Measurements from ENCODE around the gene PWWP2B.
"Not testable (repeated sequence)": the region's sequence is repeated elsewhere in the genome, so short reads cannot be mapped to it uniquely, and the experiment has no call there.

The PWWP2B gene

DNA sequence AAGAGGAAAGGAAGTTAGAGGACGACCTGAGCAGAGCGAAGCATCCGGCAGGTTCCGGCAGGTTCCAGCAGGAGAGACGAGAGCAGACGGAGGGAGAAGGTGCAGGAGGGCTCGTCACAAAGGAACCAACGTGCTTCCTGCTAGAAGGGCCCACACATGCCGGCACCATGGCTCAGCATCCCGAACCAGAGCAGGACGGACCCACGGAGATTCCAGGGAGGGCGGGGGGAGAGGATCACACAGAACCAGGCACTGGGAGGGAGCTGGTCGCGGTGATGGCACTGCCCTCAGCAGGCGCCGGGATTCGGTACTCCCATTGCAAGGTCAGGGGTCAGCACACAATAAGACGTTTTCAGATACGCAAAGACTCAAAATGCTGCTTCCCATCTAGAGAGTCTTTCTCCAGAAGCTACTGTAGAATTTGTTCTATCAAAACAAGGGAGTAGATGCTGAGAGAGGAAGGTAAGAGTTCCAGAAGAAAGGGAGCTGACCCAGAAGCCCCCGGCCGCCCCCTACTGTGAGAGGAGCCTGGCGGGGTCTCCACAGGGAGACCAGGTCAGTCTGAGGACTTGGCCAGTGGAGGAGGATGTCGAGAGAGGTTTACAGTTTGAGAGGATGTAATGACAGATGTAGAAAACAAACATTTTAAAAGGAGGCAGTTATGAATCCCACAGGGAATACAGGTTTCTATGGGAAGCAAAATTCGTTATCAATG, 23.6 kb upstream of the PWWP2B start:
- H4K20me1 ChIP-seq: peaks cover 0 to 13% (median 0%) of the 10 kb centered on the region in 11 experiments; a peak in 4 of 22 replicates
- no peak overlapping the region for H3K27ac ChIP-seq
- H3K4me2 ChIP-seq: peak overlapping the region in 7 of 11 experiments; percentile 4 to 86 (median 55); a peak in 12 of 22 replicates
- H3K4me3 ChIP-seq: no peak overlapping the region
- H3K9ac ChIP-seq: no peak overlapping the region
- no peak for TF ChIP-seq Cebpa-rat (IDR thresholded peaks at IDR 0.05)
- H3K27me3 ChIP-seq: peaks cover 0 to 10% (median 0%) of the 10 kb centered on the region in 11 experiments; a peak in 7 of 22 replicates
- peaks cover 30 to 75% (median 47%) of the 10 kb centered on the region in 10 experiments for H3K4me1 ChIP-seq
- peaks cover 0 to 15% (median 0%) of the 10 kb centered on the region in 11 experiments; a peak in 5 of 22 replicates for H3K9me3 ChIP-seq (replicated peaks in 1 of 11)
- H3K36me3 ChIP-seq: no peaks in the 10 kb centered on the region

DNA sequence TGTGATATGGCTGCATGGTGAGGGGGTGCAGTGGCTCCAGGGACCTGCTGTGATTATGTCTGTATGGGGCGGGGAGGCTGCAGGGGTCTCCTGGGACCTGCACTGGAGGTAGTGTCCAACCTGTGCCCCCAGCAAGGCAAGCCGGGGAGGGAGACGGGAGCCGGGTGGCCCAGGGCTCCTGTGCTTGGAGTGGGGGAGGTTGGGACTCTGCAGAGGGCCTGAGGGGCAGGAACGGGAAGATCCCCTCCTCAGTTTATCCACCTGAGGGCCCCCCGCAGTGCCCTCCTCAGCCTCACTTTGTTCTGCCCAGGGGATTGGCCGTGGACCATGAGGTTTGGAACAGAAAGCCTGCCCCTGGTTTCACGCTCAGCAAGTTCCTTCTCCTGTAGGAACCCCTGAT, 22.8 kb upstream of the PWWP2B start:
- Histone ChIP-seq H4K20me1 (peaks cover 0 to 13% (median 0%) of the 10 kb centered on the region in 11 experiments; a peak in 4 of 22 replicates), H3K4me1 (peaks cover 30 to 75% (median 47%) of the 10 kb centered on the region in 10 experiments), H3K27me3 (peaks cover 0 to 17% (median 3%) of the 10 kb centered on the region in 11 experiments; a peak in 11 of 22 replicates), H3K36me3 (no peaks in the 10 kb centered on the region), H3K4me2 (peak overlapping the region in 9 of 11 experiments; percentile 33 to 89 (median 83); a peak in 10 of 22 replicates), H3K27ac (no peak overlapping the region), H3K9ac (no peak overlapping the region), H3K4me3 (no peak overlapping the region), H3K9me3 (replicated peaks in 1 of 11) (peaks cover 0 to 15% (median 0%) of the 10 kb centered on the region in 11 experiments; a peak in 5 of 22 replicates)
- TF ChIP-seq Cebpa-rat (IDR thresholded peaks at IDR 0.05): no peak

DNA sequence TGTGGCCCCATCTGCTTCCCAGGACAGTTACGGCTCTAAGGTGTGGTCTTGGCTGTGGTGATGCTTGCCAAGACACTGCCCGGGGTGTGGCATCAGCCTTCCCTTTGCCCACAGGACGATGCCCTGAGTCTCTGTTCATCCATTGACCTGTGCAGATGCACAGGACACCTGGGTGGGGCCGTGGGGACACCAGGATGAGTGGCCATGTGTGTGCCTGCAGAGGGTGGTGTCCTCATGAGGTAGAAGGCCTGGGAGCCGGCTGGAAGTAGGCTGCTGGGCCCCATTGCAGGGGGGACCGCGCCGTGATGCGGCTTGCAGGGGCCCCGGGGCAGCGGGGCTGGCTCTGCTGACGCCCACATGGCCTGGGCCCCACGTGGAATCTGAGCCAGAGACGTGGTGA, 22.4 kb upstream of the PWWP2B start:
- Histone ChIP-seq H4K20me1 (peaks cover 0 to 13% (median 0%) of the 10 kb centered on the region in 11 experiments; a peak in 4 of 22 replicates), H3K9ac (no peak overlapping the region), H3K9me3 (replicated peaks in 1 of 11) (peaks cover 0 to 15% (median 0%) of the 10 kb centered on the region in 11 experiments; a peak in 5 of 22 replicates), H3K4me1 (peaks cover 30 to 75% (median 47%) of the 10 kb centered on the region in 10 experiments), H3K27me3 (peaks cover 0 to 17% (median 6%) of the 10 kb centered on the region in 11 experiments; a peak in 11 of 22 replicates), H3K4me2 (peak overlapping the region in 7 of 11 experiments; percentile 1 to 89 (median 75); a peak in 11 of 22 replicates), H3K4me3 (no peak overlapping the region), H3K36me3 (no peaks in the 10 kb centered on the region), H3K27ac (no peak overlapping the region)
- TF ChIP-seq Cebpa-rat (IDR thresholded peaks at IDR 0.05): no peak

DNA sequence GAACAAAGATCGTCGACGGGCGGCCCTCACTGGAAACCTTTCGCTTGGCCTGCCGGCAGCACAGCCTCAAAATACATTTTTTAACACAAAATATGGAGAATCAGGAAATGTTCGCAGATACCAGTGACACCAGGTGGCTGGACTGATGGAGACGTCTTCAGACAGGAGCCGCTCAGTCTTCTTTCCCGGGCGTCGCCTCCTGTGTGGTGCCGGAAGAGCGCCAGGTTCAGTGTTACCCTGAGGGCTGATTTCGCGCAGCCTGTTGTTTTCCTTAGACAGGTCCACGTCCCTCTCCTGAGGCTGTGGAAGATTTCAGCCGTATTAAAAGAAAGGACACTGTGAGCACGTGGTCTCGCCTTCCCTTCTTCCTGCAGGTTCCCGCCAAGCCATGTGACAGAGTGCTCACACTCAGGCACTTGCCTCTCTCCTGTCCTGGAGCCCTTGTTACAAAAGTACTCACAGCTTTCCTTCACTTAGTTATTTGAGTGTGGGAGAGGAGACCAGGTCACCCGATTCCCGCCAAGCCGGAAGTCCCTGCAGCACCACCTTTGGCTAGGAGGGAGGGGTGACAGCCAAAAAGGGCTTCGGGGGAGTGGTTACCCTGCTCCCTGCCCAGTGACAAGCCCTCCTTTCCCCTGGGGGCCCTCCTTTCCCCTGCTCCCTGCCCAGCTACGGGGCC, 21.7 kb upstream of the PWWP2B start:
- Histone ChIP-seq H3K4me1 (peaks cover 30 to 74% (median 47%) of the 10 kb centered on the region in 10 experiments), H3K4me3 (no peak overlapping the region), H3K27me3 (peaks cover 0 to 19% (median 7%) of the 10 kb centered on the region in 11 experiments; a peak in 12 of 22 replicates), H4K20me1 (peaks cover 0 to 13% (median 0%) of the 10 kb centered on the region in 11 experiments; a peak in 4 of 22 replicates), H3K27ac (peak overlapping the region in 6 of 11 experiments; percentile 9 to 70 (median 58); a peak in 9 of 22 replicates), H3K9me3 (replicated peaks in 1 of 11) (peaks cover 0 to 15% (median 0%) of the 10 kb centered on the region in 11 experiments; a peak in 5 of 22 replicates), H3K4me2 (peak overlapping the region in 10 of 11 experiments; percentile 4 to 89 (median 63); a peak in 18 of 22 replicates), H3K9ac (peak overlapping the region in 3 of 11 experiments; percentile 17 to 46 (median 22); a peak in 4 of 22 replicates), H3K36me3 (no peaks in the 10 kb centered on the region)
- no peak for TF ChIP-seq Cebpa-rat (IDR thresholded peaks at IDR 0.05)

DNA sequence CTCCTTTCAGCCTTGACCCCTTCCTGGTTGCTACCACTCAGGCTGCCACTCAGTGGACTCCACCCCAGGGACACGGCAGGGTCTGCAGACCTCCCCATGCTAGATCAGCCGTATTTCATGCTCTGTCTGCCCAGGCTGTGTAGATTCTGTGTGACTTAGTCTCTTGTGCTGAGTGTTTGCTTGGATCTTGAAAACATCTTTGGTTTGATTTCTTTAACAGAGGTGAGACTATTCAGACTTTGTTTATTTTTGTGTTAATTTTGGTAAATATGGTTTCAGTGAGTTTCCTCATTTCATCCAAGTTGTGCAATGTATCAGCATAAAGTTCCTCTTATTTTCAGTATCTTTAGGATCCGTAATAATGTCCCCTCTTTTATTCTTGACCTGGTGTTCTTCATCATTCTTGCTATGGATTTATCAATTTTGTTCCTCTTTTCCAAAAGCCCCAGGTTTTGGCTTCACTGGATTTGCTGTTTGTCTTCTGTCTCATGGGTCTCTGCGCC, 21.2 kb upstream of the PWWP2B start:
- H3K36me3 ChIP-seq: no peaks in the 10 kb centered on the region
- H4K20me1 ChIP-seq: peaks cover 0 to 13% (median 0%) of the 10 kb centered on the region in 11 experiments; a peak in 4 of 22 replicates
- H3K4me3 ChIP-seq: no peak overlapping the region
- H3K4me2 ChIP-seq: peak overlapping the region in 10 of 11 experiments; percentile 4 to 89 (median 63); a peak in 18 of 22 replicates
- peak in 3 of 11 experiments; percentile 49 to 63 (median 54); a peak in 4 of 22 replicates for TF ChIP-seq Cebpa-rat (IDR thresholded peaks at IDR 0.05)
- peak overlapping the region in 3 of 11 experiments; percentile 17 to 46 (median 22); a peak in 4 of 22 replicates for H3K9ac ChIP-seq
- H3K27me3 ChIP-seq: peaks cover 0 to 25% (median 9%) of the 10 kb centered on the region in 11 experiments; a peak in 15 of 22 replicates
- H3K9me3 ChIP-seq (replicated peaks in 1 of 11): peaks cover 0 to 15% (median 0%) of the 10 kb centered on the region in 11 experiments; a peak in 5 of 22 replicates
- peak overlapping the region in 6 of 11 experiments; percentile 9 to 70 (median 58); a peak in 9 of 22 replicates for H3K27ac ChIP-seq
- peaks cover 29 to 68% (median 44%) of the 10 kb centered on the region in 10 experiments for H3K4me1 ChIP-seq

DNA sequence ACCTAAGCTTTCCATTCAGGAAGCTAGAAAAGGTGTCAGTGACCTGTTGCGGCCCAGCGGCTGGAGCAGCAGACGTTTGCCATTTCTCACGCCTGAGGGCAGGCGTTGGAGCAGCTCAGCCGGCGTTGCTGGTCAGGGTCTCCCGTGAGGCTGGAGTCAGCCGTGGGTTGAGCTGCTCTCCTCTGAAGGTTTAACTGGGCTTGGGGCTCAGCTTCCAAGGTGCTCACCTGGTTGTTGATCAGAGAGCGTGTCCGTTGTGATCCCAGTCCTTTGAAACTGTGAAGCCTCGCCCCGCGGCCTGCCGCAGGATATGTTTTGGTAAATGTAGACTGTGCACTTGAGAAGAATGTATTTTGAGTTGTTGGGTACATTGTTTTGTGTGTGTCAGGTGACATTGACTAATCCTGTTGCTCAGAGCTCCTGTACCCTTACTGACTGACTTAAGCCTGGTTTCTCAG, 20.6 kb upstream of the PWWP2B start:
- Histone ChIP-seq H3K4me2 (peak overlapping the region in 7 of 11 experiments; percentile 56 to 89 (median 75); a peak in 13 of 22 replicates), H3K4me1 (peaks cover 23 to 65% (median 39%) of the 10 kb centered on the region in 10 experiments), H3K36me3 (no peaks in the 10 kb centered on the region), H4K20me1 (peaks cover 0 to 12% (median 0%) of the 10 kb centered on the region in 11 experiments; a peak in 4 of 22 replicates), H3K27ac (peak overlapping the region in 3 of 11 experiments; percentile 18 to 70 (median 23); a peak in 3 of 22 replicates), H3K9ac (no peak overlapping the region), H3K27me3 (peaks cover 3 to 29% (median 15%) of the 10 kb centered on the region in 11 experiments; a peak in 17 of 22 replicates), H3K4me3 (no peak overlapping the region), H3K9me3 (replicated peaks in 1 of 11) (peaks cover 0 to 15% (median 0%) of the 10 kb centered on the region in 11 experiments; a peak in 5 of 22 replicates)
- no peak for TF ChIP-seq Cebpa-rat (IDR thresholded peaks at IDR 0.05)

DNA sequence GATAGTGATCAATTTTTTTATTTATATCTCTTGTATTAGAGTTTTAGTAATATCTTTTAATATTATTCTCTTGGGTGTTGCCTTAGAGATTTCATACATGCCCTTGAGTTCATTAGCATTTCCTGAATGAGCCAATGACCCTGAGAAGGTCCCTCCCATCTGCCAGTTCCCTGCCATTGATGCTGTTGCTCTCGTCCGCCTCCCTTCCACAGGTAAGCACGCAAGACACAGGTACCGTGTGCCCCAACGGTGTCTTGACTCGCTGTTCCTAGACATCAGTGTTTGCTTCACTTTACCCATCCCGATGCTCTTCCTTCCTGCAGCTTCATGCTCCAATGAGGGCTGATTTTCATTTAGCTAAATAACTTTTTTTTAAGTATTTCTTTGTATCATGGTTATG, 19.7 kb upstream of the PWWP2B start:
- no peak overlapping the region for H3K4me3 ChIP-seq
- no peak overlapping the region for H3K27ac ChIP-seq
- H3K9me3 ChIP-seq (replicated peaks in 1 of 11): peaks cover 0 to 15% (median 0%) of the 10 kb centered on the region in 11 experiments; a peak in 5 of 22 replicates
- no peak for TF ChIP-seq Cebpa-rat (IDR thresholded peaks at IDR 0.05)
- no peak overlapping the region; a peak in 1 of 22 replicates for H3K4me2 ChIP-seq
- peaks cover 0 to 4% (median 0%) of the 10 kb centered on the region in 11 experiments; a peak in 2 of 22 replicates for H4K20me1 ChIP-seq
- H3K9ac ChIP-seq: no peak overlapping the region
- H3K27me3 ChIP-seq: peaks cover 5 to 36% (median 24%) of the 10 kb centered on the region in 11 experiments; a peak in 17 of 22 replicates
- peaks cover 23 to 65% (median 39%) of the 10 kb centered on the region in 10 experiments for H3K4me1 ChIP-seq
- no peaks in the 10 kb centered on the region for H3K36me3 ChIP-seq

DNA sequence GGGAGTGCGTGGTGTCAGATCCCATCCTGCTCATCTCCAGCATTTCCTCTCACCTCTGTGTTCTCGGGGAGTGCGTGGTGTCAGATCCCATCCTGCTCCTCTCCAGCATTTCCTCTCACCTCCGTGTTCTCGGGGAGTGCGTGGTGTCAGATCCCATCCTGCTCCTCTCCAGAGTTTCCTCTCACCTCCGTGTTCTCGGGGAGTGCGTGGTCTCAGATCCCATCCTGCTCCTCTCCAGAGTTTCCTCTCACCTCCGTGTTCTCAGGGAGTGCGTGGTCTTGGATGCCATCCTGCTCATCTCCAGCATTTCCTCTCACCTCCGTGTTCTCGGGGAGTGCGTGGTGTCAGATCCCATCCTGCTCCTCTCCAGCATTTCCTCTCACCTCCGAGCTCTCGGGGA, 18.0 kb upstream of the PWWP2B start:
- Histone ChIP-seq H3K9me3 (replicated peaks in 1 of 11) (peaks cover 0 to 15% (median 0%) of the 10 kb centered on the region in 11 experiments; a peak in 5 of 22 replicates), H3K27me3 (peaks cover 5 to 53% (median 40%) of the 10 kb centered on the region in 11 experiments; a peak in 17 of 22 replicates), H3K4me1 (peaks cover 24 to 65% (median 46%) of the 10 kb centered on the region in 10 experiments)
- not testable (repeated sequence) for H3K4me3 ChIP-seq, H3K4me2 ChIP-seq, H4K20me1 ChIP-seq, H3K36me3 ChIP-seq, H3K9ac ChIP-seq, H3K27ac ChIP-seq

DNA sequence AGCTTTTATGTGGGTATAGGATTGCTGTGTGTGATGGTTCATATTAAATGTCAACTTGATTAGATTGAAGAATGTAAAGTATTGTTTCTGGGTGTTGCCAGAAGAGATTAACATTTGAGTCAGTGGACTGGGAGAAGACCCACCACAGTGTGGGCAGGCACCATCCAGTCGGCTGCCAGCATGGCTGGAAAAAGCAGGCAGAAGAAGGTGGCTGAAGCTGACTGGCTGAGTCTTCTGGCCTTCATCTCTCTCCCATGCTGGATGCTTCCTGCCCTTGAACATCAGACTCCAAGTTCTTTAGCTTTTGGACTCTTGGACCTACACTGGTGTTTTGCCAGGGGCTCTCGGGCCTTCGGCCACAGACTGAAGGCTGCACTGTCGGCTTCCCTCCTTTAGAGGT, 16.0 kb upstream of the PWWP2B start:
- Histone ChIP-seq H3K4me1 (peaks cover 32 to 65% (median 50%) of the 10 kb centered on the region in 10 experiments), H3K4me2 (peak overlapping the region in 1 of 11 experiments; percentile 71; a peak in 1 of 22 replicates), H3K27me3 (peaks cover 5 to 71% (median 50%) of the 10 kb centered on the region in 11 experiments; a peak in 18 of 22 replicates)
- not testable (repeated sequence) for H3K36me3 ChIP-seq; H3K9me3 ChIP-seq (replicated peaks in 1 of 11); H3K27ac ChIP-seq; H4K20me1 ChIP-seq; H3K9ac ChIP-seq; H3K4me3 ChIP-seq
